IMR-90 (cell line): ENCODE results near the gene NR1I2. TPM values are rescaled to one million over a fixed set of nuclear protein-coding genes. Genes with fewer than 3 reads are reported as not detected.

Experiments
- ATAC-seq: fragments of 200-7000 bp; cut with Tn5 transposase; 2 replicates; pipeline ENCODE4 v1.9.1; 2020; ENCODE audit warnings: low read depth, mild to moderate bottlenecking, moderate library complexity
- BruUV-seq: library from RNA; stranded (reverse); fragments of 400-500 nt; replicated peaks from 2 replicates; lab custom pipeline; 2021; lab: Mats Ljungman, UMichigan
- CTCF ChIA-PET: fragments of 300-600 bp; formaldehyde crosslinking; extraction: SDS; loops from one replicate; lab custom pipeline; 2021; ENCODE audit warnings: antibody characterized with exemption; lab: Yijun Ruan, JAX
- POLR2A ChIA-PET: fragments of 300-600 bp; sonication (Branson Sonifier 250); formaldehyde crosslinking; loops from one replicate; lab custom pipeline; 2022; ENCODE audit warnings: antibody characterized with exemption; ENCODE audit not compliant: unreplicated experiment; lab: Charles Lee
- DNase-seq: peaks from one replicate; pipeline ENCODE4 v3.0.0; 2013
- H2AFZ ChIP-seq: replicated peaks from 2 replicates; pipeline ENCODE3; 2013; ENCODE audit warnings: low read length, mild to moderate bottlenecking; ENCODE audit not compliant: poor library complexity
- H2AK5ac ChIP-seq: 2 replicates; pipeline ENCODE4 v1.6.1; 2013; ENCODE audit warnings: low read depth, low read length, inconsistent platforms
- H2AK9ac ChIP-seq: replicated peaks from 2 replicates; pipeline ENCODE3; 2013; ENCODE audit warnings: mild to moderate bottlenecking, low read depth, low read length, moderate library complexity; ENCODE audit not compliant: poor library complexity
- H2BK120ac ChIP-seq: 2 replicates; pipeline ENCODE4 v1.6.1; 2013; ENCODE audit warnings: low read depth, low read length, inconsistent platforms
- H2BK15ac ChIP-seq: 3 replicates; pipeline ENCODE4 v1.6.1; 2013; ENCODE audit warnings: low read depth, low read length, inconsistent platforms
- H2BK20ac ChIP-seq: 2 replicates; pipeline ENCODE4 v1.6.1; 2013; ENCODE audit warnings: low read depth, mild to moderate bottlenecking, inconsistent platforms, low read length, moderate library complexity
- H2BK5ac ChIP-seq: 2 replicates; pipeline ENCODE4 v1.6.1; 2013; ENCODE audit warnings: mild to moderate bottlenecking, low read depth, low read length, inconsistent platforms; ENCODE audit not compliant: poor library complexity, severe bottlenecking
- H3K14ac ChIP-seq: replicated peaks from 2 replicates; pipeline ENCODE4 v1.6.1; 2013; ENCODE audit warnings: low read depth, low read length, inconsistent platforms
- H3K18ac ChIP-seq: 2 replicates; pipeline ENCODE4 v1.6.1; 2013; ENCODE audit warnings: low read depth, low read length, control low read depth
- H3K23ac ChIP-seq: 2 replicates; pipeline ENCODE4 v1.6.1; 2013; ENCODE audit warnings: low read depth, low read length, inconsistent platforms
- H3K27ac ChIP-seq: 2 replicates; pipeline ENCODE4 v1.5.1; 2013; ENCODE audit warnings: mild to moderate bottlenecking, control low read depth, low read length; ENCODE audit not compliant: insufficient read depth
- H3K27me3 ChIP-seq: 2 replicates; pipeline ENCODE4 v1.6.1; 2013; ENCODE audit warnings: low read length; ENCODE audit not compliant: control insufficient read depth, insufficient read depth
- H3K36me3 ChIP-seq: 2 replicates; pipeline ENCODE4 v1.6.1; 2013; ENCODE audit warnings: low read length, mixed read lengths; ENCODE audit not compliant: control insufficient read depth, insufficient read depth
- H3K4ac ChIP-seq: 2 replicates; pipeline ENCODE4 v1.6.1; 2013; ENCODE audit warnings: low read depth, low read length, inconsistent platforms
- H3K4me1 ChIP-seq: 2 replicates; pipeline ENCODE4 v1.6.1; 2013; ENCODE audit warnings: low read length, mixed read lengths; ENCODE audit not compliant: control insufficient read depth, insufficient read depth
- H3K4me2 ChIP-seq: 2 replicates; pipeline ENCODE4 v1.6.1; 2013; ENCODE audit warnings: low read depth, mild to moderate bottlenecking, control low read depth, low read length, moderate library complexity
- H3K4me3 ChIP-seq: 2 replicates; pipeline ENCODE4 v1.5.1; 2013; ENCODE audit warnings: low read depth, mild to moderate bottlenecking, control low read depth, low read length, moderate library complexity; ENCODE audit not compliant: insufficient read depth
- H3K56ac ChIP-seq: 2 replicates; pipeline ENCODE4 v1.6.1; 2013; ENCODE audit warnings: low read length, inconsistent platforms; ENCODE audit not compliant: insufficient read depth; ENCODE audit errors: extremely low read depth
- H3K79me1 ChIP-seq, 2 experiments: 2 replicates each; pipeline ENCODE4 v1.6.1; 2013; ENCODE audit warnings: low read length in 2 of 2, inconsistent platforms in 1 of 2, low read depth in 1 of 2
- H3K9ac ChIP-seq: 2 replicates; pipeline ENCODE4 v1.6.1; 2013; ENCODE audit warnings: low read depth, low read length, control low read depth
- H3K9me1 ChIP-seq: 2 replicates; pipeline ENCODE4 v1.6.1; 2013; ENCODE audit warnings: low read length, inconsistent platforms; ENCODE audit not compliant: insufficient read depth
- H3K9me3 ChIP-seq: 2 replicates; pipeline ENCODE4 v1.6.1; 2013; ENCODE audit warnings: low read length; ENCODE audit not compliant: control insufficient read depth, insufficient read depth
- H4K20me1 ChIP-seq: 2 replicates; pipeline ENCODE4 v1.6.1; 2013; ENCODE audit warnings: low read length, inconsistent platforms; ENCODE audit not compliant: insufficient read depth
- H4K5ac ChIP-seq: 2 replicates; pipeline ENCODE4 v1.6.1; 2013; ENCODE audit warnings: mild to moderate bottlenecking, low read depth, low read length, control low read depth
- H4K8ac ChIP-seq, 2 experiments: 2 replicates each; pipeline ENCODE4 v1.6.1; 2013; ENCODE audit warnings: low read depth in 2 of 2, low read length in 2 of 2, control low read depth in 1 of 2, inconsistent platforms in 1 of 2
- H4K91ac ChIP-seq: 2 replicates; pipeline ENCODE4 v1.6.1; 2013; ENCODE audit warnings: low read depth, low read length, inconsistent platforms; ENCODE audit not compliant: insufficient read depth
- BHLHE40 ChIP-seq: fragments of 150-350 bp; IDR thresholded peaks from 2 replicates; pipeline ENCODE4 v1.6.1; 2016; ENCODE audit warnings: mild to moderate bottlenecking, low read depth, low read length
- CEBPB ChIP-seq: IDR thresholded peaks from 2 replicates; pipeline ENCODE4 v1.6.1; 2012; ENCODE audit warnings: low read depth, low read length, improper control_type of control experiment
- CHD1 ChIP-seq: IDR thresholded peaks from 2 replicates; pipeline ENCODE4 v1.6.1; 2012; ENCODE audit warnings: low read depth, low read length, improper control_type of control experiment
- CTCF ChIP-seq: conservative IDR thresholded peaks from 2 replicates; pipeline ENCODE4 v1.5.1; 2012; ENCODE audit warnings: mild to moderate bottlenecking, low read depth, low read length, improper control_type of control experiment
- ELK1 ChIP-seq: fragments of 150-350 bp; IDR thresholded peaks from 2 replicates; pipeline ENCODE4 v1.6.1; 2016; ENCODE audit warnings: low read depth, mild to moderate bottlenecking, low read length, moderate library complexity, borderline replicate concordance
- FOS ChIP-seq: fragments of 150-350 bp; IDR thresholded peaks from 2 replicates; pipeline ENCODE4 v1.6.1; 2016; ENCODE audit warnings: low read depth, low read length
- MAFK ChIP-seq: IDR thresholded peaks from 2 replicates; pipeline ENCODE4 v1.6.1; 2012; ENCODE audit warnings: low read depth, low read length, improper control_type of control experiment
- MAZ ChIP-seq: IDR thresholded peaks from 2 replicates; pipeline ENCODE4 v1.6.1; 2012; ENCODE audit warnings: low read depth, mild to moderate bottlenecking, low read length, improper control_type of control experiment, moderate library complexity, borderline replicate concordance
- MXI1 ChIP-seq: IDR thresholded peaks from 2 replicates; pipeline ENCODE4 v1.6.1; 2012; ENCODE audit warnings: low read depth, mild to moderate bottlenecking, low read length, moderate library complexity, borderline replicate concordance
- NFE2L2 ChIP-seq: fragments of 150-350 bp; IDR thresholded peaks from 2 replicates; pipeline ENCODE4 v1.6.1; 2016; ENCODE audit warnings: low read depth, mild to moderate bottlenecking, low read length
- POLR2A ChIP-seq: IDR thresholded peaks from 2 replicates; pipeline ENCODE4 v1.6.1; 2012; ENCODE audit warnings: mild to moderate bottlenecking, low read depth, low read length
- RAD21 ChIP-seq: IDR thresholded peaks from 2 replicates; pipeline ENCODE4 v1.6.1; 2012; ENCODE audit warnings: low read length, improper control_type of control experiment
- RCOR1 ChIP-seq: IDR thresholded peaks from 2 replicates; pipeline ENCODE4 v1.6.1; 2012; ENCODE audit warnings: mild to moderate bottlenecking, low read length, improper control_type of control experiment; ENCODE audit not compliant: insufficient replicate concordance
- RFX5 ChIP-seq: IDR thresholded peaks from 2 replicates; pipeline ENCODE4 v1.8.0; 2012; ENCODE audit warnings: low read depth, mild to moderate bottlenecking, low read length, moderate library complexity
- SMC3 ChIP-seq: fragments of 150-350 bp; IDR thresholded peaks from 2 replicates; pipeline ENCODE4 v1.6.1; 2016; ENCODE audit warnings: low read depth, mild to moderate bottlenecking, antibody characterized with exemption, low read length, moderate library complexity
- USF2 ChIP-seq: fragments of 150-350 bp; IDR thresholded peaks from 2 replicates; pipeline ENCODE4 v1.6.1; 2017; ENCODE audit warnings: mild to moderate bottlenecking, antibody characterized with exemption, low read length, low read depth
- WGBS, 2 experiments: methylation state at CpG; one replicate each; pipeline versions ENCODE4 v1.1.5 to v1.1.7; 2013; ENCODE audit warnings: missing lambda C conversion rate in 2 of 2; ENCODE audit not compliant: insufficient read length in 1 of 2; ENCODE audit errors: extremely low coverage in 2 of 2; 5-methylcytosine and 5-hydroxymethylcytosine counted together
- dilution Hi-C: fragments of 300-500 bp; cut with HindIII; formaldehyde crosslinking; loops from one replicate; pipeline ENCODE4 v1.14.3; 2018; ENCODE audit warnings: low sequenced_read_pairs; ENCODE audit not compliant: unreplicated experiment
- in situ Hi-C: fragments of 300-500 bp; cut with MboI; formaldehyde crosslinking; loops from 3 replicates; pipeline ENCODE4 v1.14.3; 2019; ENCODE audit warnings: low sequenced_read_pairs, inconsistent platforms, mixed read lengths
- intact Hi-C: fragments of 100-400 bp; cut with micrococcal nuclease; formaldehyde crosslinking; loops from 2 replicates; pipeline ENCODE4 v1.10.0; 2022
- polyA plus RNA-seq, 3 experiments: library from polyadenylated mRNA; depleted of rRNA; stranded (reverse); fragments of >200 nt; gene quantifications; 2 replicates each; pipeline ENCODE4 v1.2.3, GENCODE V29; 2012; ENCODE audit warnings: low replicate concordance in 1 of 3
- total RNA-seq: library from RNA; depleted of rRNA; stranded (reverse); fragments of >200 nt; gene quantifications from 2 replicates; pipeline ENCODE4 v1.2.3, GENCODE V29; 2012

Gene NR1I2
- total and polyA plus RNA-seq, 2 of the 4 experiments (the other 2 are of a cell fraction): not detected

- no peak overlapping the region for H3K9ac ChIP-seq
- H3K4me2 ChIP-seq: no peak overlapping the region
- no peak overlapping the region for H2BK15ac ChIP-seq
- no peak overlapping the region for H3K56ac ChIP-seq
- H3K79me1 ChIP-seq: no peaks in the 10 kb centered on the region
- no peak overlapping the region for H4K5ac ChIP-seq
- no peak overlapping the region for H2AK9ac ChIP-seq
- H2BK120ac ChIP-seq: no peak overlapping the region
- POLR2A ChIA-PET: no interaction called here
- TF ChIP-seq MAZ (no peak), MAFK (no peak), USF2 (no peak), POLR2A (no peak), BHLHE40 (no peak), NFE2L2 (no peak), MXI1 (no peak), CEBPB (no peak), SMC3 (no peak), CTCF (no peak), RCOR1 (no peak), RAD21 (no peak), FOS (no peak), CHD1 (no peak), ELK1 (no peak), RFX5 (no peak)
- H4K91ac ChIP-seq: no peak overlapping the region
- no peak overlapping the region for H3K27ac ChIP-seq
- no peak overlapping the region for H3K23ac ChIP-seq
- no peak overlapping the region for H3K4me3 ChIP-seq
- H3K36me3 ChIP-seq: no peaks in the 10 kb centered on the region
- no peaks in the 10 kb centered on the region for H3K9me1 ChIP-seq
- ATAC-seq: no peak
- in situ Hi-C loops (no loop called here), dilution Hi-C loops (no loop called here), intact Hi-C loops (no loop called here)
- H3K14ac ChIP-seq: no peak overlapping the region
- H2AFZ ChIP-seq: no peak overlapping the region
- no peaks in the 10 kb centered on the region for H3K9me3 ChIP-seq
- H4K8ac ChIP-seq: no peak overlapping the region
- H3K4ac ChIP-seq: no peak overlapping the region
- CTCF ChIA-PET: no interaction called here
- no peak overlapping the region for H3K18ac ChIP-seq
- no peak overlapping the region for H2AK5ac ChIP-seq
- no peak for DNase-seq
- no peaks in the 10 kb centered on the region; the same call in 1 of the 2 replicates for H3K27me3 ChIP-seq
- WGBS, 2 experiments: no CpG with 5 or more reads among the region's 1 CpG
- H4K20me1 ChIP-seq: no peaks in the 10 kb centered on the region
- no peak overlapping the region for H2BK20ac ChIP-seq
- no TSS peak for BruUV-seq
- H2BK5ac ChIP-seq: no peak overlapping the region
- no peaks in the 10 kb centered on the region for H3K4me1 ChIP-seq
Observed at GRCh38 chr3:119765239-119765638, 16.7 kb upstream of the NR1I2 start.
